HG03432 (cell line): ENCODE measurements around the gene MYO5B.
A peak's percentile ranks its signal among the peaks of the same experiment; 100 is the strongest.

Experiments used
- ATAC-seq: cut with Tn5 transposase; IDR thresholded peaks from one replicate; pipeline ENCODE4 v1.9.1; 2021; ENCODE audit warnings: mild to moderate bottlenecking, moderate library complexity; ENCODE audit not compliant: unreplicated experiment

Gene MYO5B

DNA sequence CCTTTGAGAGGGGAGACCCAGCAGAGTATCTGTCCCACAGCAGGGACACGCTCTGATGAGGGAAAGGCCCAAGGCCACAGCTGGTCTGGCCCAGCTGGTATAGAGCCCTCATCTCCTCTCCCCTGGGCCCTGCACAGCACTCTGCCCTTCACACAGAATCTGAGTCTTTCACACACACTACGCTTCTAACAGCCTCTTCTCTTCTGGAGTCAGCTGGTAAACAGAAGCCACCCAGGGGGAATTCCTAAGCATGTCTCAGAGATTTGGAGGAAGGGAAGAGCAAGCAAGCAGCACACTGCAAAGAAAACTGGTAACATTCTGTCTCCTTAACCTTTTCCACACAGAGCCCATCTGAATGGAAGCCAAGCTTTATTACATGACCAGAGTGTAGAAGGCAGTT lies 260.5 kb downstream of the MYO5B start:
- ATAC-seq, result peak; percentile 83

DNA sequence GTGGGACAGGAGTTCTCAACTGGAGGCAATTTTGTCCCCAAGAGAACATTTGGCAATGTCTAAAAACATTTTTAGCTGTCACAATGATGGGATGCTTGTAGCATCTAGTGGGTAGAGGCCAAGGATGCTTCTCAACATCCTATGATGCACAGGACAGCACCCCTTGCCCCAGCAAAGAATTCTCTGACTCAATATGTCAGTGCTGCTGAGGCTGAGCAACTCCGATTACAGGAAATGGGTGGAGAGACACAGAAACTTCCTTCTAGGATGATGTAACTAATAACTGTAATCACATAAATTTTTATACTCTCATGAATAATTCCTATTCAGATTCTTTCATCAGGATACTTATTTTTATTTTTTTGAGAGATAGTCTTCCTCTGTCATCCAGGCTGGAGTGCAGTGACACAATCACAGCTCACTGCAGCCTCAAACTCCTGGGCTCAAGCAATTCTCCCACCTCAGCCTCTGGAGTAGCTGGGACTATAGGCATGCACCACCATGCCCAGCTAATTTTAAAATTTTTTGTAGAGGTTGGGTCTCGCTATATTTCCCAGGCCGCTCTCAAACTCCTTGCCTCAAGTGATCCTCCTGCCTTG lies 261.3 kb downstream of the MYO5B start:
- no peak for ATAC-seq

DNA sequence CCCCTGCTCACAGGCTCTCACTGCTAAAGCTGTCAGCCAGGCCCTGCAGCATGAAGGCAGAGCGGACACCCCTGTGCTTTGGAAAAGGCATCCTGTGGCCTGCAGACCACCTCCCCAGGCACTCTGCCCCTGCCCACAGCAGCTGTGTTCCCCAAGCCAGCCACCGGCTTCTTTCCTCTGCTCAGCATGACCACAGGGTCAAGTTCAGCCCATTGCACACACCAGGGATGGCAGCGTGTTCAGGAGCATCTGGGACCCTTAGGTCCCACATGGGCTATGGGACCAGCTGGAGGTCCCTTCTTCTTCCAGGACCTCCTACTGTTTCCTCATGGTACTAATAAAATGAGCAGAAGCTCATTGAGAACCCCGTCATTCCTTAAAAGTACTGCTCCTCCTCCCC lies 263.2 kb downstream of the MYO5B start:
- ATAC-seq, result no peak

DNA sequence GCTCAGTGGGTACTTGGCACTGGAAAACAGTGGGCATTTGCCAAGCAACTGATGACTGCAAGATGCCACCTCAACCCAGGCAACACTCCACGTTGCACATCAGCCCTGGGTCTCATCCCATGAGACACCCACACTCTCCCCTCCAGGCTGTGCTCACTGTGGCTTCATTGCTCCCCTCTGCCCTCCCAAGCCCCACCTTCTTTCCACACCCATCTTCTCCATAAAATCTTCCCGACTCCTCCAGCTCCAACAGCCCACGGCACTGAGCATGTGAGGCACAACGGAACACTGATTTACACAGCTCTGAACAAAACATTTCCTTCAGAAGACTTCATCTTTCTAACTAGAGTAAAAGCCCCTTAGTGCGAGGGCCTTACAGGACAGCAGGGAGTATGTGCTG lies 263.8 kb downstream of the MYO5B start:
- ATAC-seq, result no peak

DNA sequence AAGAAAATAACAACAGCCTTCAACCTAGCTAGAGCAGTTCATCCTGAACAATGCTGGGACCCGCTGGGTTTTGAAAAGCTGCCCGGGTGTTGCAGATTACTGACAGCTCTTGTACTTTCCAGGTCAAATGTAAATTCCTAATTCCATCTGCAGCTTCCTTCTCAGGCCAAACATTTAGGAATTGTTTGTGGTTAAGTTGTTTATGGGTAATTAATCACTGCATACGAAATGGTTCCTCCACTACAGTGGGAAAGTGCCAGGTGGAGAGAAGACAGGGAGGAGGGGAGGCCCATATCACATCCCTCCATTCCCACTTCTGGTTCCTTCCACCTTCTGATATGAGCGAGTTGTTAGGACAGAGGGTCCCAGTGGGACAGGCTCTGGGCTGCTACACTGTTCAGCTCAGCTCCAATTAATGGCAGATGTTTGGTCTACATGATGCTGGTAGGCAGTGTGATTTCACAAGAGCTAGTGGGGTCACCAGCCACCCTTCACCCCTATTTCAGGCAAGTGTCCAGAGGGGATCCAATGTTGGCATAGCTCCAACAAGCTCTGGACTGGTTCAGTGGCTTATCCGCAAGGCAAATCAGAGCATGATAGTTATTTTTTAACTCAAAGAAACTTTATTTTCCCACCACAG lies 268.7 kb downstream of the MYO5B start:
- ATAC-seq, result no peak

DNA sequence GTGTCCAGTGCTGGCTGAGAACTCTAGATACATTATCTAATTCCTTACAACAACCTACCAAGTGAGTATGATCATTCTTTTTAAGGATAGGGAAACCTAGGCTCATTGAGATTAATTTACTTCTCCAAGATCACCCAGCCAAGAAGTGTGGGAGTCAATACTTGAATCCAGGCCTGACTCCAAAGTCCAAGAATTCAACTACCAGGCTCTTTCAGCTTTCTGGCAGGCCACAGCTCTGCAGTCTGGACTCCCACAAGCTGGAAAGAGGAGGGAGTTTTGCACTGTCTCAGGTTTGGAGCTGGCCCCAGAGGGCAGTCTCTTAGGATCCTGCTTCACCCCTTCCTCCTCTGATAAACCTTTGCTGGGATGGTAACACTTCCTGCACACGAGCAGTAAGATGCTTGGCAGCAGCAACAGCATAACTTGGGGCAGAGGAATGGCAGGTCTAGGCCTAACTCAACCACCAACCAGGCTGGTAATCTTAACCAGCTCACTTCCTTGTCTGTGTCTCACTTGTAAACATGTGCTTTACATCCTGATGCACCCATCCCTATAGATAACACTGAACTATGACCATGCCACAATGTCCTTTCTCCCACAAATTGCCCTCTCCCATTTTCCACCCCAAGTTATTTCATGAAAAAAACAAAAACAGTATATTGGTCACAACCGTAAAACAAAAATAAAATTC lies 270.5 kb downstream of the MYO5B start:
- ATAC-seq, result no peak

DNA sequence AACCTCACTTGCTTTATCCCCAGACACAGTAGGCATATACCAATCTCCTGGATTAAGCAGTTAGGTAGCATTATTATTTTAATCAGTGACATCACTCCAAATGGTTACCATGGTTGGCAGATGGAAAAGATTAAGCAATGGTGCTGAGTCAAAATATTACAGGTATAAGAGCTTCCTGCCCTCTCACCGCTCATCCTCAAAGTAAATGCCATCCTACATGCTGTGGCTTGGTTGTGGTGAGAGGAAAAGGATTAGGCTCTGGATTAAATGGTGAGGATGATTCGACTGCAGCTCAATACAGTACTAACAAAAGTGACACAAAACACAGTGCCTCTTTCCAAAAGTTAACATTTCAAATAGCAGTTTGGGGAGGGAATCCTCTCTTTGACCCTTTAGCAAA lies 272.7 kb downstream of the MYO5B start:
- ATAC-seq, result no peak

DNA sequence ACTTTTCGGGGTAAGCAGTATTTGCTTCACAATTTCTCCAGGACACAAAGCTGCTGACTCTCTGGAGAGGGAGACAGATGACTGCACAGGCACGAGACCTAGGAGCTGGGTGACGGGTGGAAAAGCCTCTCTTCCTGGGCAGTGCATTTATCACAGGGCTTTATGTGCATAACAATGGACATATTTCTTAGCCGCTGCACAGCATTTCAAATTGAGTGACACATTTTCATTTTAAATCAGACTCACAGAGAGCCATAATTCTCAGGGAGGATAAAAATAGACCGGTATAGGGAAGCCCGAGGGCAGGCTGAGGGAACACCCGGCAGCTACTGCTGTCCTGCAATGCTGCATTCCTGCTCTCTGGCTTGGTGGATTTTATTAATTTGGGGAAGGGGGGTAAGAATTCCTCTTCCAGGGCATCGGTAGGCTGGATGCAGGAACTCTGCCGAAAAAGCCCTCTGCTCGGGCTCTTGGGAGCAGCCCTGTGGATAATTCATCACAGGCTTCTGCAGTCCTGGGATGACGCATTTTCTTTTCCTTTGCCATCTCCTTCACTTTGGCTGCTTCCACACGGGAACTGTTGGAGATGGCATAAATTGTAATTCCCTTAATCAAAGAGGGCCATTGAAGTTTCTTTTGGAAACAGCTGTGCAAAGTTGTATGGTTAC lies 273.5 kb downstream of the MYO5B start:
- no peak for ATAC-seq

DNA sequence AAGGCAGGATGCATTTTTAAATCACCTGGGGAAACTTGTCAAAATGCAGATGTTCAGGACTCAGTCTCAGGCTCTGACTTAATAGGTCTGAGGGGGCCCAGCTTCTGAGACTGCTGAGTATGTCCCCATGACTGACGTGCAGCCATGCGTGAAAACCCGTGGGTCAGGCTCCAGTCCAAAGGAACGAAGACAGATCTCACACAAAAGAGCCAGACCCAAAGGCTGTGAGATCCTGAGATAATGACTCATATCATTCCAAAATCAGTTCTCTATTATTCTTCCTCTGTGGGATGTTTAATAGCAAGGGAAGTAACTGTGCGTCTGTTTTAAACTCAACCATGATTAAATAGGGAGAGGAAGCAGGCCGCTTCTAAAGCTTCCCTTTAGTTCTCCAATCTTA lies 274.2 kb downstream of the MYO5B start:
- no peak for ATAC-seq

DNA sequence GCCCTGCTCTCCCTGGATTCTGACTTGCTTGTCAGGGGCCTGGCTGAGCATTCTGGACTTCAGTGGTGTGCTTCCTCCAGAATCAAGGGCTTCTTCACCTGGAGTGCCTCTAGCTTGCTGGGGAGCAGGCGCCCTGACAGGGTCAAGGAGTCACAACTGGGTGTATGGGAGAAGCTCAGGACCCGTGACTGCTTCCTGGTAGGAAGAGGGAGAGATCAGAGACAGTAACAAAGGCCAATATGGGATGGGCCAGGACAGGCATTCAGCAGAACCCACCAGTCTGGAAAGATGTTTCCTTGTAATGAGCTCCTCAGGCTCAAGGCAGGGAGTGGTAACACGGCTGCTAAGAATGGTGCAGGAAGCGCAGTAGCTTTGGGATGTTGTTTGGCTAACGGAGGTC lies 277.2 kb downstream of the MYO5B start:
- no peak for ATAC-seq

DNA sequence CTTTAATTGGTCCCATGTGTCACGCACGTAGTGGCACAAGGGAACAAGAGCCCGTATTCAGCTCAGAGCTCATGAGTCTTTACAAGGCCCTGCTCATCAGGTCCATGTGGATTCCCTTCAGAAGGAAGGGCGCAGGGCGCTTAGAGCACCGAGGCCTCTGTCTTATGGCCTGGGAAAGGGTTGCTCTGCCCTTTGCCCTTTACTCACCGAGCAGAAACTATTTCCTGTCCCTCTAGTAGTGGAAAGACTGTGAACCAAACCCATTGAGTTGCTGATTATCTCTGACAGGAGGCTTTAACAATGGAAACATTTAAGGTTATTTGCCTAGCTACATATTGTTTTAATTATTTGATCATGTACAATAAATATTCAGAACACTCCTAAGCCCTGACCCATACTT lies 279.6 kb downstream of the MYO5B start:
- ATAC-seq, result no peak

DNA sequence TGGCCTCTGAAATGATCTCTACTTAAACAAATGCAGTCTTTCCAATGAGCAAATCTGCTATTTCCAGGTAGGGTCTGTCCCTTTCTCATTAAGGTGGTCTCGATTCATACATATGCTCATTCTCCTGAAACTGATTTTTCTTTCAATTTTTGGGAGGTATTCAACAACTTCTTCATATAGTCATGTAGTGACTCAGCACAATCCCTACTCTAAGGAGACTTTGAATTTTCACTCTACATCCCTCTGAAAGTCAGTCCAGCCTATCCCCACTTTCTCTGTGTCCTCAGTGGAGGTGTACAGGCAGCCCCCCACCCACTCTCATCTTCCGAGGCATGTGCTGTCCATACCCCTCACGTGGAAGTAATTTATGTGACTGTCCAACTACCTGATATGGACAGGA lies 281.7 kb downstream of the MYO5B start:
- ATAC-seq, result no peak

DNA sequence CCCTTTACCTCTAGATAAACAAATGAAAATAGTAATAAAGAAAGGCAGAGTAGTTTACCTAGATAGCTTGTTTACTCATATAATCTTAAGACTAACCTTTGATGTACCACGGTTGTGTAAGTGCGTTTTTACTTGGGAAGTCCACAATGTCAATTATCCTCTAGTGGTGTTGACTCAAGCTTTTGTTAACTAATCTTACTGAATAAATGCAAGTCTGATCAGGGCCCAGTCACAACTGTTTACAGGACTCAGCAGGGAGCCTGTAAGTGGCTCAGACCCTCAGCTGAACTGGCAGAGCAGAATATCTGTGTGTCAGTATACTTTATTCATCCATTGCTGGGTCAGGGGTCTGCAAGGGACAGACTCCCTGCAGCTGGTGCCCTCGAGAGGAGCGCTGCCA lies 283.5 kb downstream of the MYO5B start:
- ATAC-seq, result no peak

DNA sequence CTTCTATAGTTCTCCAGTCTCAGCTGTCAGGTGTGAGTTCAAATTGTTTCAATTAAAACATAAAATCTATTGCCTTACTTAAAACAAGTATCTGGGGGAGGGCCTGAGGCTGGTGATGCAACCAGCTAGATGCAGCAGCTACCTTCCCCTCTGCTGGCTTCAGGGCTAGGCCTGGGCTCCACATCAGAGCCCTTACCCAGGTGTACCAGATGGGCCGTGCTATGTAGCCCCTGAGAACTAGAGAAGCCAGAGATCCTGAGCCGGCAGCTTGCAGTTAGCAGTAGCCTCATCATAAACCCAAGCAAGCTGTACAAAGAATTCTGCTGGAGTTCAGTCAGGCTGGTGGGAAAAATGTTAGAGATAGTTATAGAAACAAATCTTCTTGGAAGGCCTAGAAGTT lies 284.0 kb downstream of the MYO5B start:
- ATAC-seq, result no peak

DNA sequence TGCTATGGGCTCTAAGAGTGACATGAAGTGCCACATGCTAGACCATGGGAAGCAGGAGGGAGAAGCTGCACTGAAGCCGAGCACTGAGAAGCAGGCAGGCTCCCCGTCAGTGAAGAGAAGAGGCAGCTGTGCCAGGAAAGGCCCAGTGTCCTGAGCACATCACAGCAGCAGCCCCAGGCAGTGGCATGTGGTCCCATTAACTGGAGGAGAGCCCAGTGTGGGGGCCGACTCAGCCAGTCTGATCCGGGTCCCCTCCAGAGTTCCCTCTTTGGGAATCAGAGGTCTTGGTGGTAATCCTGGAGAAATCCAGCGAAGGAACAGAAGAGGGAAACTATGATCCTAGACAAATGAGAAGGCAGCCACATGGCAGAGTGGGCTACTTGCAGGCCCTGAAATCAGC lies 284.9 kb downstream of the MYO5B start:
- no peak for ATAC-seq

DNA sequence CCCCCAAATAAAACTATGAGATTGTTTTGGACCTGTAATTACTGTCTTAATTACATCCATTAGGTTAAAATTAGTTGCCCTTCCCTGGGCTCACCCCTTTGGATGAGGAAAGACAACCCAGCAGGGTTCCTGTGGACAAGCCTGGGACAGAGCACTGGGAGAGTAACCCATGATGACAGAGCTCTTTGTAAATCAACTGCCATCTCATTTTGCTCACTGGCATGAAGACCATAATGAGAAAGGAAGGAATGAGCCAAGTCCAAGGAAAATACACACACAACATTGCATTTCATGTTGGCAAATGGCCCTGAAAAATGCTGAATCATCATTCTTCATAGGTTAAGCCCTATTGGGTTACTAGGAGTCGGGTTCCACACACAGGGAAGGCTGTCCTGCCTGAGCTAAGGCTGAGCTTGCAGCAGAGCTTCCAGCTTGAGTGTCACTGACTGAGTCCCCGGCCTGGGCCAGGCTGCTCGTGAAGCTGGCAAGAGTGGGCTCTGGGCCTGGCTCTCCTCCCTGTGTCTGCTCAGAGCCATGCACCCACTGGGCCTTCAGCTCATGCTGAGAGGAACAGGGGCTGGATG lies 287.5 kb downstream of the MYO5B start:
- no peak for ATAC-seq

DNA sequence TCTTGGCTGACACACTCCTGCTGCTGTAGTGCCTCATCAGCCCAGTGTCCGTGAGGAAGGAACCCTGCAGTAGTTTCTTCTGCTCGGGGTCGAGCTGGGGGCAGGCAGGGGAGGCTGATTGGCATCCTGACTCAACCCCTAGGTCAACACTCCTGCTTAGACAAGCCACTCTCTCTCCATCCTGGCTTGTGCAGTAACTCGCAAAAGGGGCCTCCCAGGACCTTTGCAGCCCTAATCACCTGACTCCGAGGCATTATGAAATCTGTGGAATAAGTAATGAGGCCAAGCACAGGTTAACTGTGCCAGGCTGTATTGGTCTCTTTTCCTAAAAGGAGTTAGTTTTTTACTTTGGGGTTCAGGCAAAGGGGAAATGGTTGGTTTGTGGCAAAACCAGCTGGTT lies 289.2 kb downstream of the MYO5B start:
- ATAC-seq, result no peak

DNA sequence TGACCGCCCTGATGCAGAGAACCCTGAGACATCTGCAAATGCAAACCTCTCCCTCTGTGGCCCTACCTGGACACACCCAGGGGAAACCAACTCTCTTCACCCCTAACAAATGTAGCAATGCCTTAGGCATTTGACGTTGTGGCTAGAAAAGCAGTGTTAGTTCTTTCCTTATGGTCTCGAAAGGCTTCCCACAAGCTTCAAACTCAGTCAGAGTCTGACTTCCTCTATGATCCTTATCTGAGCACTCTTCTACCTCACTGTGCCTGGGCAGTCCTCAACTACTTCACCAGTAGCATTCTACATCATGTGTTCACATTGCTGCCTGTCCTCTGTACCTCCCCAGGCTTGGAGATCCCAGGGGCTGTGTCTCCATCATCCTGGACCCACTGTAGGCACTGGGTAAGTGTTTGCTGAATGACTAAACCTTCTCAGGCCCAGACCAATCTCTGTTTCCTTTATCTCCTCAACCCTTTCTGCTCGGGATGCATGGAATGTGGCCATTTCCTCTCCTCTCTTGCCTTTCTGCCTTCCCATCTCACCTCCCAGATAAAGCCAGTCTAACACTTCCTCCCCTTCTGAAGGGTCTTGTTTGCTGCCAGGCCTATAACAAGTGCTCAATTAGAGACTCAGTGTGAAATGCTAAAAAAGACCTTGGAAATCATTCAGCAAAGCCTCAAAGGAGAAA lies 289.9 kb downstream of the MYO5B start:
- ATAC-seq, result no peak

DNA sequence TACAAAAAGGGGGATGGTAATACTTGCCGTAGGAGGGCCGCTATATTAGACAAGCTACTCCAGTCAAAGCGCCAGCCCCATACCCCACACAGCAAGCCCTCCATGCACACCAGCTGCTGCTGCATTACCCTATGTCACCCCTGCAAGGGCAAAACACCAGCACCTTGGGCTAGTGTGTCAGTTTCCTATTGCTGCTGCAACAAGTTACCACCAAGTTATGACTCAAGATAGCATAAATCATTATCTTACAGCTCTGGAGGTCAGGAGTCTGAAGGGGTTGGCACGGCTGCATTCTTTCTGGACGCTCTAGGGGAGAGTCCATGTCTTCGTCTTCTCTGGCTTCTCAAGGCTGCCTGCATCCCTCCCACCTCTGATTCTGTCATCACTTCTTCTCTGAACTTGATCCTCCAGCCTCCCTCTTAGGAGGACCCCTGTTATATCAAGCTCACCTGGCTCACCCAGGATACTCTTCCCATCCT lies 293.0 kb downstream of the MYO5B start:
- ATAC-seq, result no peak

DNA sequence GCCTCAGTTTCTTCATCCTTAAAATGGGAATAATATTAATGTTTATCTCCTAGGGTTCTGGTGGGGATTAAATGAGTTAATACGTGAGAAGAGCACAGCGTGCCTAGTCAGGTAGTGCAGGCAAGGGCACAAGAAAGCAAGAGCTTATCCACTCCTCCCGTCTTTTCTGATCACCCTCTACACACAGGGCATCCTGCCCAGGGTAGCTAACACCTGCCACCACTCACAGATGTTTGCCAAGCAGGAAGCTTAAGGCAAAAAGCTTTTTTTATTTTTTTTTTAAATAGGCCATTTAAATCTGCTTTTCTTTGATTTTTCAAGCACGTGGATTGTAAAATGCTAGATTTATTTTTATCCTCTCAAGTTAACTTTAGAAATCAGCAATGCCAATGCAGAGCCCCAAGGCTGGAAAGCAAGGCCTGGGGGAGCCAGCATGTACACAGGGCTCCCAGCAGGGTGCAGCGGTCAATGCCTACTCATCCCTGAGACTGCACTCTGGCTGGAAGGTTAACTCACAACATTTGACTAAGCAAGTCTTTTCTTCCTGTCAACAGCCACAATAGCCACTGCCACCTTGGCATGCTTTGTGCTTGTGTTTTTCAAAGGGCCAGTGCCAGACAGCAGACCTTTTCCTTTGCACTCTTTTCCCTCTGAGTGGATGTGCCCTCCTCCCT lies 295.2 kb downstream of the MYO5B start:
- ATAC-seq, result no peak
